ENCODE results near the gene CUX1. TPM values are rescaled to one million over a fixed set of nuclear protein-coding genes. Genes with fewer than 3 reads are reported as not detected.

The CUX1 gene
- total and polyA plus RNA-seq, 2 donors (not counting 1 experiment from before 2014, with no cell fraction given), result 10.8 to 86.5 TPM

GRCh38 chr7:101838837-101839483 lies 21.5 kb downstream of the CUX1 start:
- no peak overlapping the region for H3K4me2 ChIP-seq (replicated peaks; ENCODE audit: low read depth, low read length, poor library complexity, severe bottlenecking)
- no peak overlapping the region for H2AFZ ChIP-seq (ENCODE audit: insufficient read depth, low read depth, low read length, poor library complexity, severe bottlenecking)
- H3K9me3 ChIP-seq (ENCODE audit: control extremely low read depth in 1 of 3, control insufficient read depth in 2 of 3, insufficient read depth in 1 of 3, low read length in 2 of 3), result peaks cover 0 to 3% (median 0%) of the 10 kb centered on the region in 3 donors
- DNase-seq, result no peak
- no peaks in the 10 kb centered on the region for H3K27me3 Mint-ChIP-seq
- H4K20me1 ChIP-seq (ENCODE audit: control insufficient read depth, insufficient read depth, low read length, poor library complexity, severe bottlenecking), result peaks cover 6% of the 10 kb centered on the region
- intact Hi-C loops (cut with micrococcal nuclease), result no loop called here
- no peak overlapping the region for H3K27ac ChIP-seq (ENCODE audit: low read length in 2 of 2)
- CTCF ChIA-PET, result interaction anchor here (1.6 kb wide), 1 partner anchor 19 kb away, joined by 6 read pairs; no protein-coding TSS in a partner anchor
- WGBS (ENCODE audit: insufficient coverage), result 97% methylated on average over 13 of the region's 17 CpGs
- peaks cover 27% of the 10 kb centered on the region for H3K4me1 Mint-ChIP-seq
- H3K4me3 Mint-ChIP-seq, result no peak overlapping the region
- H3K9me3 Mint-ChIP-seq (ENCODE audit: insufficient read depth), result no peaks in the 10 kb centered on the region
- H3K4me3 ChIP-seq (ENCODE audit: control extremely low read depth in 1 of 5, extremely low read depth in 1 of 5, insufficient read depth in 1 of 5, low read depth in 2 of 5, low read length in 4 of 5), result no peak overlapping the region
- no peak for ATAC-seq (ENCODE audit: low read depth)
- POLR2A ChIA-PET, result no interaction called here
- H3K27me3 ChIP-seq (replicated peaks in 1 of 4; ENCODE audit: control extremely low read depth in 1 of 4, control insufficient read depth in 3 of 4, insufficient read depth in 4 of 4, low read length in 3 of 4), result no peaks in the 10 kb centered on the region
- H3K36me3 ChIP-seq (replicated peaks in 1 of 2; ENCODE audit: control extremely low read depth in 1 of 2, control insufficient read depth in 1 of 2, extremely low read depth in 1 of 2, insufficient read depth in 2 of 2, low read length in 1 of 2), result no peaks in the 10 kb centered on the region
- TF ChIP-seq CTCF (IDR thresholded peaks at IDR 0.05), result no peak
- TF ChIP-seq EZH2 (IDR thresholded peaks at IDR 0.05; ENCODE audit: borderline replicate concordance, insufficient read depth, low read depth, low read length, poor library complexity, severe bottlenecking), result no peak
- H3K27ac Mint-ChIP-seq, result no peak overlapping the region
- peaks cover 84% of the 10 kb centered on the region for H3K79me2 ChIP-seq (ENCODE audit: control insufficient read depth, insufficient read depth, low read length)
- H3K9ac ChIP-seq (ENCODE audit: low read length), result no peak overlapping the region
- H3K4me1 ChIP-seq (ENCODE audit: control insufficient read depth in 2 of 2, insufficient read depth in 2 of 2, low read length in 2 of 2), result peaks cover under 1 to 7% of the 10 kb centered on the region in 2 donors

GRCh38 chr7:101841328-101841727 lies 23.9 kb downstream of the CUX1 start:
- Mint-ChIP-seq H3K4me1 (peaks cover 13% of the 10 kb centered on the region), H3K4me3 (no peak overlapping the region), H3K27ac (no peak overlapping the region)

More at GRCh38 chr7:101841328-101841727, 23.9 kb downstream of the CUX1 start:
- ChIA-PET CTCF (interaction anchor here (0.6 kb wide), 2 partner anchors 8 to 14 kb away, joined by 3 to 4 read pairs; no protein-coding TSS in a partner anchor), POLR2A (no interaction called here)
- H3K9me3 Mint-ChIP-seq (ENCODE audit: insufficient read depth), result no peaks in the 10 kb centered on the region
- H3K4me3 ChIP-seq (ENCODE audit: control extremely low read depth in 1 of 5, extremely low read depth in 1 of 5, insufficient read depth in 1 of 5, low read depth in 2 of 5, low read length in 4 of 5), result no peak overlapping the region
- no peaks in the 10 kb centered on the region for H3K4me1 ChIP-seq (ENCODE audit: control insufficient read depth in 2 of 2, insufficient read depth in 2 of 2, low read length in 2 of 2)
- peaks cover 17% of the 10 kb centered on the region for H4K20me1 ChIP-seq (ENCODE audit: control insufficient read depth, insufficient read depth, low read length, poor library complexity, severe bottlenecking)
- DNase-seq (no peak), ATAC-seq (ENCODE audit: low read depth) (no peak)
- intact Hi-C loops (cut with micrococcal nuclease), result no loop called here
- H3K27me3 ChIP-seq (replicated peaks in 1 of 4; ENCODE audit: control extremely low read depth in 1 of 4, control insufficient read depth in 3 of 4, insufficient read depth in 4 of 4, low read length in 3 of 4), result no peaks in the 10 kb centered on the region
- H3K27me3 Mint-ChIP-seq, result no peaks in the 10 kb centered on the region
- WGBS (ENCODE audit: insufficient coverage), result no CpG with 5 or more reads among the region's 3 CpGs
- no peak for TF ChIP-seq CTCF (IDR thresholded peaks at IDR 0.05)
- TF ChIP-seq EZH2 (IDR thresholded peaks at IDR 0.05; ENCODE audit: borderline replicate concordance, insufficient read depth, low read depth, low read length, poor library complexity, severe bottlenecking), result no peak
- no peaks in the 10 kb centered on the region for H3K36me3 ChIP-seq (replicated peaks in 1 of 2; ENCODE audit: control extremely low read depth in 1 of 2, control insufficient read depth in 1 of 2, extremely low read depth in 1 of 2, insufficient read depth in 2 of 2, low read length in 1 of 2)
- no peak overlapping the region for H2AFZ ChIP-seq (ENCODE audit: insufficient read depth, low read depth, low read length, poor library complexity, severe bottlenecking)
- H3K9ac ChIP-seq (ENCODE audit: low read length), result no peak overlapping the region
- peaks cover 87% of the 10 kb centered on the region for H3K79me2 ChIP-seq (ENCODE audit: control insufficient read depth, insufficient read depth, low read length)
- no peak overlapping the region for H3K27ac ChIP-seq (ENCODE audit: low read length in 2 of 2)
- H3K4me2 ChIP-seq (replicated peaks; ENCODE audit: low read depth, low read length, poor library complexity, severe bottlenecking), result no peak overlapping the region
- H3K9me3 ChIP-seq (ENCODE audit: control extremely low read depth in 1 of 3, control insufficient read depth in 2 of 3, insufficient read depth in 1 of 3, low read length in 2 of 3), result peaks cover 0 to 3% (median 0%) of the 10 kb centered on the region in 3 donors
